ENCODE measurements around the gene IGSF21. TPM values are rescaled to one million over a fixed set of nuclear protein-coding genes. Genes with fewer than 3 reads are reported as not detected.

The IGSF21 gene
- total RNA-seq, 3 donors from 2014 or later, result not detected

DNA sequence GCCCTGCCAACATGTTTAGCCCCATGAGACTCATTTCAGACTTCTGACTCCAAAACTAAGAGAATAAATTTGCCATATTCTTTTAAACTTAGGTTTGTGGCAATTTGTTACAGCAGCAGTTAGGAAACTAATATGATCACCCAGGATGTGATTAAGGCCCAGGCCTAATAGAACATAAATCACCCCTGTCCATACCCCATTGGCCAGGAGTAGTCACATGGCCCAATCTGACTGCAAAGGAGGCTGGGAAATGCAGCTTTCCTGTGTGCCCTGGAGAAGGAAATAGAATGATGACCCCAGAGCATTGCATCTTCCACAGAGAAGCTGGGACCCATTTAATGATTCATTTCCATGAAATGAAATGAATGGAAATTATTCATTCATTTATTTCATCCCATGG, 272.7 kb downstream of the IGSF21 start:
- Mint-ChIP-seq H3K36me3 (ENCODE audit: insufficient read depth) (no peaks in the 10 kb centered on the region), H3K4me1 (ENCODE audit: low read depth) (no peaks in the 10 kb centered on the region), H3K4me3 (no peak overlapping the region), H3K27me3 (ENCODE audit: low read depth) (peaks cover 27% of the 10 kb centered on the region), H3K9me3 (peaks cover 8% of the 10 kb centered on the region)
- DNase-seq, result no peak
- ATAC-seq, result no peak

DNA sequence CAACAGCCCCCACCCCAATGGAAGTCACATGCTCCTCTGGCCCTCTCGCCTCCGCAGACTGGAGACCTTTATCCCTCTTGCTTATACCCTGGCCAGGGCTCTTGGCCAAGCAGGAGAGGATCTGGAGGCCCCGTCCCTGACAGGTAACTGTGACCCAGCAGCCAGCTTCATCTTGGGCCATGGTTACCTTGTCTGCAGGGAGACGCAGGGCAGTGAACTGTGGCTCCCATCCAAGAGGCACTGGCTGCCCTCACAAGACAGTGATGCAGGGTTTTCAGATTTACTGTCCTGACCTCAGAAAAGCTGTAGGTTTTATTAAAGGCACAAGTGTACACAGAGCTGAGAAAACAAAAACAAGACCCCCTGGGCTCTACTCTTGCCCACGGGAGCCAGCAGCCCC, 276.5 kb downstream of the IGSF21 start:
- DNase-seq (no peak), ATAC-seq (no peak)
- H3K27me3 Mint-ChIP-seq (ENCODE audit: low read depth), result peaks cover 22% of the 10 kb centered on the region
- no peaks in the 10 kb centered on the region for H3K4me1 Mint-ChIP-seq (ENCODE audit: low read depth)
- H3K4me3 Mint-ChIP-seq, result no peak overlapping the region
- H3K9me3 Mint-ChIP-seq, result peaks cover 8% of the 10 kb centered on the region
- no peaks in the 10 kb centered on the region for H3K36me3 Mint-ChIP-seq (ENCODE audit: insufficient read depth)

GRCh38 chr1:18384471-18384870, 276.9 kb downstream of the IGSF21 start:
- DNase-seq, result no peak
- no peak for ATAC-seq
- H3K4me1 Mint-ChIP-seq (ENCODE audit: low read depth), result no peaks in the 10 kb centered on the region
- peaks cover 22% of the 10 kb centered on the region for H3K27me3 Mint-ChIP-seq (ENCODE audit: low read depth)
- no peak overlapping the region for H3K4me3 Mint-ChIP-seq
- H3K9me3 Mint-ChIP-seq, result peaks cover 7% of the 10 kb centered on the region
- no peaks in the 10 kb centered on the region for H3K36me3 Mint-ChIP-seq (ENCODE audit: insufficient read depth)

GRCh38 chr1:18385239-18385790, 277.7 kb downstream of the IGSF21 start:
- Mint-ChIP-seq H3K4me3 (no peak overlapping the region), H3K36me3 (ENCODE audit: insufficient read depth) (no peaks in the 10 kb centered on the region), H3K4me1 (ENCODE audit: low read depth) (no peaks in the 10 kb centered on the region), H3K9me3 (no peaks in the 10 kb centered on the region), H3K27me3 (ENCODE audit: low read depth) (peaks cover 22% of the 10 kb centered on the region)
- no peak for ATAC-seq
- no peak for DNase-seq

GRCh38 chr1:18386591-18386990, 279.0 kb downstream of the IGSF21 start:
- DNase-seq, result no peak
- H3K4me1 Mint-ChIP-seq (ENCODE audit: low read depth), result no peaks in the 10 kb centered on the region
- H3K36me3 Mint-ChIP-seq (ENCODE audit: insufficient read depth), result no peaks in the 10 kb centered on the region
- H3K27me3 Mint-ChIP-seq (ENCODE audit: low read depth), result peaks cover 16% of the 10 kb centered on the region
- no peak for ATAC-seq
- H3K4me3 Mint-ChIP-seq, result no peak overlapping the region
- no peaks in the 10 kb centered on the region for H3K9me3 Mint-ChIP-seq

DNA sequence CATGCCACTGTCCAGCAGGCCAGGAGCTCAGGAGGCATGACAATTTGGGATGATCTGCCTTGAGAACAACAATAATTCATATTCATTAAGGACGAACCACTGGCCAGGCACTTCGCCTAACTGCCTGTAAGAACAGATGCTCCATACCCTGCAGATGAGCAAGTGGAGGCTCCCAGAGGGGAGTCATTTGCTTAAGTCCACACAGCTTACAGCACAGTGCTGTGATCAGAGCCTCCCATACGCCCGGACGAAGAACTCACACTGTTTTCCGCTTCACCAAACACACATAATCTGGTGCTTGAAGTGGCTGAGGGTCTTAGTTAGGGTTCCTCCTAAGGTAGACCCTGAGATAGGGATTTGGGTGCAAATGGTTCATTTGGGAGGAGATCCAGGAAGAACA, 279.7 kb downstream of the IGSF21 start:
- no peak for ATAC-seq
- Mint-ChIP-seq H3K36me3 (ENCODE audit: insufficient read depth) (no peaks in the 10 kb centered on the region), H3K27me3 (ENCODE audit: low read depth) (peaks cover 19% of the 10 kb centered on the region), H3K4me1 (ENCODE audit: low read depth) (no peaks in the 10 kb centered on the region), H3K4me3 (no peak overlapping the region), H3K9me3 (no peaks in the 10 kb centered on the region)
- DNase-seq, result no peak

- DNase-seq (no peak), ATAC-seq (no peak)
- Mint-ChIP-seq H3K36me3 (ENCODE audit: insufficient read depth) (no peaks in the 10 kb centered on the region), H3K4me3 (no peak overlapping the region), H3K4me1 (ENCODE audit: low read depth) (no peaks in the 10 kb centered on the region), H3K9me3 (no peaks in the 10 kb centered on the region), H3K27me3 (ENCODE audit: low read depth) (peaks cover 10% of the 10 kb centered on the region)
Measured at GRCh38 chr1:18390953-18391352, 283.4 kb downstream of the IGSF21 start.

DNA sequence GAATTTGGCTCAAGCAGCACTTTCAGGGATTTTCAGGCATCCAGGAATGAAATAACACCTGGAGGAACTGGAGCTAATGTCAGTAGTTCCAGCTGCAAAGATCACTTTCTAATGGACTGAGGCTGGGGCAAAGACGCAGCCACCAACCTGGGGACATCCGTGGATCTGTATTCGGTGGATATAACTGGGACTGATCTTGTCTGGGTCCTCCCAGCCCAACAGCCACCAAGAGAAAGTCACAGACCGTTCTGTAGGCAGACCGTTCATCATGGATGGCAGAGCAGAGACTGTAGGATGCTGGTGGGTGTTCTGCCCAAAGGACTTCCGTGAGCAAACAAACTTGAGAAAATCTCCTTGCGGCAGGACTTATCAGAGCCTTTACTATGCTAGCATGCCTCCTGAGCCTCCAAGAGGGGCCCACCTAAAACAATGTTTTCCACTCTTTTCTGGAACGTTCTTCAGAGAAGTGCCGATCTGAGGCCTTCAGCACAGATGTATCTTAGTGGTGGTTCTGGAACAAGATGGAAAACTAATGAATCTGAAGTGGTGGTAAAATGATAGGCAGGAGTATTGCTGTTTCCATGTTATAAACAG, 287.1 kb downstream of the IGSF21 start:
- Mint-ChIP-seq H3K27me3 (ENCODE audit: low read depth) (peaks cover 22% of the 10 kb centered on the region), H3K9me3 (no peaks in the 10 kb centered on the region), H3K36me3 (ENCODE audit: insufficient read depth) (no peaks in the 10 kb centered on the region), H3K4me3 (no peak overlapping the region), H3K4me1 (ENCODE audit: low read depth) (no peaks in the 10 kb centered on the region)
- DNase-seq, result no peak
- ATAC-seq, result no peak

- peaks cover 24% of the 10 kb centered on the region for H3K27me3 Mint-ChIP-seq (ENCODE audit: low read depth)
- no peak for DNase-seq
- H3K9me3 Mint-ChIP-seq, result no peaks in the 10 kb centered on the region
- no peak overlapping the region for H3K4me3 Mint-ChIP-seq
- no peak for ATAC-seq
- H3K4me1 Mint-ChIP-seq (ENCODE audit: low read depth), result no peaks in the 10 kb centered on the region
- no peaks in the 10 kb centered on the region for H3K36me3 Mint-ChIP-seq (ENCODE audit: insufficient read depth)
Measured at GRCh38 chr1:18396247-18396980, 288.8 kb downstream of the IGSF21 start.

DNA sequence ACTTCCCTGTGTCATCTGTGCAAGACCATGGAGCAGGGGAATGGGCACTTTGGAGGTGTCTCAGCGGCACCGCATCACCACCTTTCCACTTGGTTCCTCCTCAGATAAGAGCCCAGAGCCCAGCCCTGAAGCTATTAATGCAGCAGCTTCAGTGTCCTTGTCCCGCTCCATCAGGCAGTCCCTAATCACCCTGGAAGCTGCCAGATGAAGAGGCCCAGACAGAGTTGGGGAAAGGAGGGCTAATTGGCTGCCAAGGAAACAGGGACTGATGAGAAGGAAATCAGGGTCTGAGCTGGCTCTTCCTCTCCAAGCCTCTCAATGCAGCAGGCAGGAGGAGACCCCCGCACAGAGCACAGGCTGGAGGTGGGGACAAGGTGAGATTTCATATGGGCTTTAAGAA, 290.0 kb downstream of the IGSF21 start:
- no peaks in the 10 kb centered on the region for H3K4me1 Mint-ChIP-seq (ENCODE audit: low read depth)
- H3K4me3 Mint-ChIP-seq, result no peak overlapping the region
- ATAC-seq, result no peak
- H3K9me3 Mint-ChIP-seq, result no peaks in the 10 kb centered on the region
- no peaks in the 10 kb centered on the region for H3K36me3 Mint-ChIP-seq (ENCODE audit: insufficient read depth)
- H3K27me3 Mint-ChIP-seq (ENCODE audit: low read depth), result peaks cover 22% of the 10 kb centered on the region
- no peak for DNase-seq

GRCh38 chr1:18398791-18399530, 291.4 kb downstream of the IGSF21 start:
- peaks cover 20% of the 10 kb centered on the region for H3K27me3 Mint-ChIP-seq (ENCODE audit: low read depth)
- no peak overlapping the region for H3K4me3 Mint-ChIP-seq
- no peaks in the 10 kb centered on the region for H3K9me3 Mint-ChIP-seq

DNA sequence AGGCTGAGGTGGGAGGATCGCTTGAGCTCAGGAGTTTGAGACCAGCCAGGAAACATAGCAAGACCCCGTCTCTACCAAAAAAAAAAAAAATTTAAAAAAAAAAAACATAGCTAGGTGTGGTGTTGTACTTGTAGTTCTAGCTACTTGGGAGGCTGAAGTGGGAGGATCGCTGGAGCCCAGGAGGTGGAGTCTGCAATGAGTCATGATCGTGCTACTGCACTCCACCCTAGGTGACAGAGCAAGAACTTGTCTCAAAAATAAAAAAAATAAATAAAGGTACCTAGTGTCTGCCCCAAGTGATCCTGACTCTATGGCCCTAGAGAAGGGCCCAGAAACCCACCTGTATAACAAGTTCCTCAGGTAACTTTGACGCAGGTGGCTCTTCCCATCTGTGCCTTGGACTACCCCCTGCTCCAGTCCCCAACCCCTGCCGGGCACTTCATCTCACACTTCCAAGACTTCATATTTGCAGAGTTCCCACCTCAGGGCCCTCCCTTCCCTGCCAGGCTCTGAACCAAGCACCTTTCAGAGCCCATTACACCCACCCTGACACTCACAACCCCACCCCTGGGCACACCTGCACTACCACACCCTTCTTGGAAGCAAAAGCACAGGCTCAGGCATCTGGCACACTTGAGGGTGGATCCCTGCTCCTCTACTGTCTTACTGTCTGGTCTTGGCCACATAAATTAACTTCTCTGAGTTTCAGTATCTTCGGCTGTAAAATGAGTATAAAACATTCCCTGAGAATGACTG, 292.9 kb downstream of the IGSF21 start:
- Mint-ChIP-seq H3K27me3 (ENCODE audit: low read depth) (peaks cover 25% of the 10 kb centered on the region), H3K9me3 (no peaks in the 10 kb centered on the region), H3K36me3 (ENCODE audit: insufficient read depth) (no peaks in the 10 kb centered on the region), H3K4me1 (ENCODE audit: low read depth) (no peaks in the 10 kb centered on the region), H3K4me3 (no peak overlapping the region)
- no peak for DNase-seq
- ATAC-seq, result no peak

More at GRCh38 chr1:18398791-18399530, 291.4 kb downstream of the IGSF21 start:
- no peaks in the 10 kb centered on the region for H3K36me3 Mint-ChIP-seq (ENCODE audit: insufficient read depth)
- no peak for DNase-seq
- H3K4me1 Mint-ChIP-seq (ENCODE audit: low read depth), result no peaks in the 10 kb centered on the region
- no peak for ATAC-seq

DNA sequence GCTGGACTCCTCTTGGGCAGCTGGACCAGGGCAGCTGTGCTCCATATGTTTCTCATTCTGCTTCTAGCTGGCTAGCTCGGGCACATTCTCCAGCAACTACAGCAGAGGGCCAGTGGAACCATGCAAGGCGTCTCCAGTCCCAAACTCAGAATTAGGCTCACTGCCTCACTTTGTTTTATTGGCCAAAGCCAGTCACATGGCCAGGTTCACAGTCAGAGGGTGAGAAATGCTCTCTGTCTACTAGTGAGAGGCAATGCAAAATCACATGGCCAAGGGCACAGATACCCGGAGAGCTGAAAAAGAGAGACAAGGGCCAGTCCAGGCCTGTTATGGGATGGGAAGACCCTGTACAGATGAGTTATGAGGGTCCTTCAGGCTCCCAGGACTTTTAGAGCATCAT, 294.3 kb downstream of the IGSF21 start:
- no peak for DNase-seq
- no peaks in the 10 kb centered on the region for H3K4me1 Mint-ChIP-seq (ENCODE audit: low read depth)
- H3K4me3 Mint-ChIP-seq, result no peak overlapping the region
- ATAC-seq, result no peak
- H3K9me3 Mint-ChIP-seq, result no peaks in the 10 kb centered on the region
- H3K36me3 Mint-ChIP-seq (ENCODE audit: insufficient read depth), result no peaks in the 10 kb centered on the region
- H3K27me3 Mint-ChIP-seq (ENCODE audit: low read depth), result peaks cover 28% of the 10 kb centered on the region

GRCh38 chr1:18404460-18404859, 296.9 kb downstream of the IGSF21 start:
- Mint-ChIP-seq H3K27me3 (ENCODE audit: low read depth) (peaks cover 19% of the 10 kb centered on the region), H3K9me3 (no peaks in the 10 kb centered on the region), H3K36me3 (ENCODE audit: insufficient read depth) (no peaks in the 10 kb centered on the region), H3K4me3 (no peak overlapping the region), H3K4me1 (ENCODE audit: low read depth) (no peaks in the 10 kb centered on the region)
- ATAC-seq (no peak), DNase-seq (no peak)
